Cardiac septum (tissue), 1 donor: ENCODE data around the gene CCDC157. TPM values are rescaled to one million over a fixed set of nuclear protein-coding genes. Genes with fewer than 3 reads are reported as not detected.

Experiments used
- DNase-seq: peaks from one replicate; pipeline ENCODE4 v3.0.0-alpha.2; 2020; ENCODE audit warnings: low spot score
- intact Hi-C: fragments of 100-400 bp; cut with DNase I; formaldehyde crosslinking; loops from one replicate; pipeline ENCODE4 v1.14.0; 2022
- long read RNA-seq: library from polyadenylated mRNA; unstranded; transcript quantifications from one replicate; pipeline ENCODE4 v2.0.0, GENCODE V29; 2021
- total RNA-seq: library from RNA; stranded (reverse); fragmentation: NEBNext Ultra II Directional; extraction: Animal tissue kit (Norgen Biotek cat#: 25700); gene quantifications from one replicate; pipeline ENCODE4 v1.2.1, GENCODE V29; 2021
- donor health status: DM: no; HTN: no; CAD: no.

CCDC157 gene
- 0.78 TPM for total RNA-seq
- long read RNA-seq, partial matches to known transcripts = 0 of 1 reads
- long read RNA-seq, other reads (novel, unspliced or antisense) = 1 of 1 reads

GRCh38 chr22:30356449-30357235 lies at the start of gene CCDC157, which contains the start of gene SF3A1:
Gene CCDC157, plus strand, starts transcription at chr22:30357007. Its CDS starts 8,994 bp downstream, at chr22:30366001.
Gene SF3A1, minus strand, starts transcription at chr22:30356894. Its CDS starts 102 bp downstream, at chr22:30356792.
- intact Hi-C loops = loop anchor here (1.0 kb wide), 2 partner anchors 31 to 67 kb away; partner anchors contain the start of genes CASTOR1 and RNF215
- peak; percentile 95 for DNase-seq

GRCh38 chr22:30307041-30307574 lies 49.7 kb upstream of the CCDC157 start:
- no peak for DNase-seq
- intact Hi-C loops = no loop called here

GRCh38 chr22:30308093-30308492 lies 48.7 kb upstream of the CCDC157 start:
- intact Hi-C loops = no loop called here
- DNase-seq = no peak

GRCh38 chr22:30308518-30309230 lies 48.1 kb upstream of the CCDC157 start:
- no peak for DNase-seq
- intact Hi-C loops = no loop called here

- intact Hi-C loops = no loop called here
- DNase-seq = no peak
Observed at GRCh38 chr22:30309951-30310741, 46.7 kb upstream of the CCDC157 start.

- intact Hi-C loops = no loop called here
Observed at GRCh38 chr22:30310881-30311771, 45.7 kb upstream of the CCDC157 start.

GRCh38 chr22:30312053-30312452 lies 44.8 kb upstream of the CCDC157 start:
- intact Hi-C loops = no loop called here
- DNase-seq = no peak

More at GRCh38 chr22:30310881-30311771, 45.7 kb upstream of the CCDC157 start:
- peak; percentile 87 for DNase-seq

- intact Hi-C loops = no loop called here
Observed at GRCh38 chr22:30313527-30314363, 43.1 kb upstream of the CCDC157 start.

GRCh38 chr22:30314915-30315314 lies 41.9 kb upstream of the CCDC157 start:
- no peak for DNase-seq
- intact Hi-C loops = no loop called here

More at GRCh38 chr22:30313527-30314363, 43.1 kb upstream of the CCDC157 start:
- no peak for DNase-seq

GRCh38 chr22:30315962-30316576 lies 40.7 kb upstream of the CCDC157 start:
- no peak for DNase-seq
- intact Hi-C loops = no loop called here

- DNase-seq = no peak
- intact Hi-C loops = no loop called here
Observed at GRCh38 chr22:30317778-30318177, 39.0 kb upstream of the CCDC157 start.

- intact Hi-C loops = no loop called here
- DNase-seq = no peak
Observed at GRCh38 chr22:30318799-30319419, 37.9 kb upstream of the CCDC157 start.

GRCh38 chr22:30320021-30320556 lies 36.7 kb upstream of the CCDC157 start:
- intact Hi-C loops = no loop called here
- no peak for DNase-seq

- DNase-seq = no peak
- intact Hi-C loops = no loop called here
Observed at GRCh38 chr22:30321461-30321860, 35.3 kb upstream of the CCDC157 start.

GRCh38 chr22:30323246-30323645 lies 33.6 kb upstream of the CCDC157 start:
- DNase-seq = no peak
- intact Hi-C loops = no loop called here

- intact Hi-C loops = no loop called here
- no peak for DNase-seq
Observed at GRCh38 chr22:30324014-30324730, 32.6 kb upstream of the CCDC157 start.
